IPS DF 6.9 (cell line): ENCODE data around the gene MYO18B.

ENCODE experiments used
- DNase-seq: peaks from one replicate; pipeline ENCODE4 v3.0.0-alpha.2; 2013; ENCODE audit warnings: low read depth, low spot score
- H3K27ac ChIP-seq: one replicate; pipeline ENCODE4 v1.5.1; 2013; ENCODE audit warnings: low read length, control low read depth
- H3K27me3 ChIP-seq: 2 replicates; pipeline ENCODE4 v1.6.1; 2013; ENCODE audit warnings: mild to moderate bottlenecking, low read length; ENCODE audit not compliant: control insufficient read depth, insufficient read depth
- H3K36me3 ChIP-seq: 2 replicates; pipeline ENCODE4 v1.6.1; 2013; ENCODE audit warnings: low read length; ENCODE audit not compliant: control insufficient read depth, insufficient read depth
- H3K4me1 ChIP-seq: 2 replicates; pipeline ENCODE4 v1.6.1; 2013; ENCODE audit warnings: low read length; ENCODE audit not compliant: control insufficient read depth, insufficient read depth
- H3K4me3 ChIP-seq: 2 replicates; pipeline ENCODE4 v1.5.1; 2013; ENCODE audit warnings: mild to moderate bottlenecking, low read length
- H3K9me3 ChIP-seq: 2 replicates; pipeline ENCODE4 v1.6.1; 2013; ENCODE audit warnings: low read length, inconsistent platforms; ENCODE audit not compliant: control insufficient read depth, insufficient read depth
- WGBS: extraction: QIAGEN DNeasy Blood & Tissue Kit; methylation state at CpG from one replicate; pipeline ENCODE4 v1.1.7; 2013; ENCODE audit warnings: mixed read lengths, missing lambda C conversion rate; ENCODE audit not compliant: insufficient read length, insufficient coverage; 5-methylcytosine and 5-hydroxymethylcytosine counted together

The MYO18B gene

GRCh38 chr22:25735650-25736049 lies 6.3 kb upstream of the MYO18B start:
- H3K9me3 ChIP-seq: no peaks in the 10 kb centered on the region
- no peaks in the 10 kb centered on the region for H3K4me1 ChIP-seq
- H3K27ac ChIP-seq: no peak overlapping the region
- no CpG with 5 or more reads among the region's 2 CpGs for WGBS
- H3K36me3 ChIP-seq: no peaks in the 10 kb centered on the region
- no peak for DNase-seq
- H3K27me3 ChIP-seq: no peaks in the 10 kb centered on the region
- H3K4me3 ChIP-seq: no peak overlapping the region

- DNase-seq: no peak
- no peaks in the 10 kb centered on the region for H3K27me3 ChIP-seq
- H3K4me1 ChIP-seq: no peaks in the 10 kb centered on the region
- H3K9me3 ChIP-seq: no peaks in the 10 kb centered on the region
- no peaks in the 10 kb centered on the region for H3K36me3 ChIP-seq
- no CpG with 5 or more reads among the region's 9 CpGs for whole genome bisulfite sequencing
- H3K27ac ChIP-seq: no peak overlapping the region
- H3K4me3 ChIP-seq: no peak overlapping the region
Observed at GRCh38 chr22:25736378-25737011, 5.5 kb upstream of the MYO18B start.

- H3K4me1 ChIP-seq: no peaks in the 10 kb centered on the region
- H3K27me3 ChIP-seq: no peaks in the 10 kb centered on the region
- no CpG with 5 or more reads among the region's 11 CpGs for WGBS
Observed at GRCh38 chr22:25739659-25740344, 2.2 kb upstream of the MYO18B start.

GRCh38 chr22:25742918-25743708 lies 1.1 kb downstream of the MYO18B start:
- no peak for DNase-seq
- no CpG with 5 or more reads among the region's 6 CpGs for WGBS
- Histone ChIP-seq H3K36me3 (no peaks in the 10 kb centered on the region), H3K4me3 (no peak overlapping the region), H3K4me1 (no peaks in the 10 kb centered on the region), H3K27me3 (no peaks in the 10 kb centered on the region), H3K27ac (no peak overlapping the region), H3K9me3 (no peaks in the 10 kb centered on the region)

More at GRCh38 chr22:25739659-25740344, 2.2 kb upstream of the MYO18B start:
- H3K4me3 ChIP-seq: no peak overlapping the region
- H3K9me3 ChIP-seq: no peaks in the 10 kb centered on the region
- no peaks in the 10 kb centered on the region for H3K36me3 ChIP-seq
- H3K27ac ChIP-seq: no peak overlapping the region
- no peak for DNase-seq

- Histone ChIP-seq H3K4me3 (no peak overlapping the region), H3K27me3 (no peaks in the 10 kb centered on the region), H3K9me3 (no peaks in the 10 kb centered on the region), H3K4me1 (no peaks in the 10 kb centered on the region), H3K27ac (no peak overlapping the region), H3K36me3 (no peaks in the 10 kb centered on the region)
- no peak for DNase-seq
- WGBS: no CpG with 5 or more reads among the region's 4 CpGs
Observed at GRCh38 chr22:25744694-25745093, 2.7 kb downstream of the MYO18B start.

GRCh38 chr22:25745341-25746011 lies 3.5 kb downstream of the MYO18B start:
- no CpG with 5 or more reads among the region's 7 CpGs for WGBS
- no peaks in the 10 kb centered on the region for H3K4me1 ChIP-seq
- no peak for DNase-seq
- H3K27me3 ChIP-seq: no peaks in the 10 kb centered on the region
- no peak overlapping the region for H3K27ac ChIP-seq
- no peaks in the 10 kb centered on the region for H3K36me3 ChIP-seq
- H3K9me3 ChIP-seq: no peaks in the 10 kb centered on the region
- H3K4me3 ChIP-seq: no peak overlapping the region

- no CpG with 5 or more reads among the region's 1 CpG for WGBS
- no peaks in the 10 kb centered on the region for H3K4me1 ChIP-seq
- no peak overlapping the region for H3K4me3 ChIP-seq
- no peak overlapping the region for H3K27ac ChIP-seq
- H3K36me3 ChIP-seq: no peaks in the 10 kb centered on the region
- no peak for DNase-seq
- H3K9me3 ChIP-seq: no peaks in the 10 kb centered on the region
- H3K27me3 ChIP-seq: no peaks in the 10 kb centered on the region
Observed at GRCh38 chr22:25746012-25746373, 4.0 kb downstream of the MYO18B start.

GRCh38 chr22:25747245-25747944 lies 5.4 kb downstream of the MYO18B start:
- no peaks in the 10 kb centered on the region for H3K4me1 ChIP-seq
- WGBS: no CpG with 5 or more reads among the region's 8 CpGs
- no peak for DNase-seq
- no peaks in the 10 kb centered on the region for H3K9me3 ChIP-seq
- H3K4me3 ChIP-seq: no peak overlapping the region
- no peak overlapping the region for H3K27ac ChIP-seq
- H3K36me3 ChIP-seq: no peaks in the 10 kb centered on the region
- no peaks in the 10 kb centered on the region for H3K27me3 ChIP-seq

- DNase-seq: no peak
- Histone ChIP-seq H3K36me3 (no peaks in the 10 kb centered on the region), H3K27me3 (no peaks in the 10 kb centered on the region), H3K4me3 (no peak overlapping the region), H3K4me1 (no peaks in the 10 kb centered on the region), H3K27ac (no peak overlapping the region), H3K9me3 (no peaks in the 10 kb centered on the region)
- WGBS: no CpG with 5 or more reads among the region's 5 CpGs
Observed at GRCh38 chr22:25748140-25748539, 6.2 kb downstream of the MYO18B start.

- H3K4me1 ChIP-seq: no peaks in the 10 kb centered on the region
- no peak overlapping the region for H3K27ac ChIP-seq
- no peaks in the 10 kb centered on the region for H3K27me3 ChIP-seq
- no peak for DNase-seq
- WGBS: no CpG with 5 or more reads among the region's 2 CpGs
- H3K9me3 ChIP-seq: no peaks in the 10 kb centered on the region
- no peaks in the 10 kb centered on the region for H3K36me3 ChIP-seq
- H3K4me3 ChIP-seq: no peak overlapping the region
Observed at GRCh38 chr22:25748704-25749103, 6.7 kb downstream of the MYO18B start.
